NCI-H526 (cell line): ENCODE data around the gene CHRM4.

Experiments used
- DNase-seq, 2 experiments: peaks; one replicate each; lab custom pipeline; 2025; lab: John Stamatoyannopoulos, UW

The CHRM4 gene

DNA sequence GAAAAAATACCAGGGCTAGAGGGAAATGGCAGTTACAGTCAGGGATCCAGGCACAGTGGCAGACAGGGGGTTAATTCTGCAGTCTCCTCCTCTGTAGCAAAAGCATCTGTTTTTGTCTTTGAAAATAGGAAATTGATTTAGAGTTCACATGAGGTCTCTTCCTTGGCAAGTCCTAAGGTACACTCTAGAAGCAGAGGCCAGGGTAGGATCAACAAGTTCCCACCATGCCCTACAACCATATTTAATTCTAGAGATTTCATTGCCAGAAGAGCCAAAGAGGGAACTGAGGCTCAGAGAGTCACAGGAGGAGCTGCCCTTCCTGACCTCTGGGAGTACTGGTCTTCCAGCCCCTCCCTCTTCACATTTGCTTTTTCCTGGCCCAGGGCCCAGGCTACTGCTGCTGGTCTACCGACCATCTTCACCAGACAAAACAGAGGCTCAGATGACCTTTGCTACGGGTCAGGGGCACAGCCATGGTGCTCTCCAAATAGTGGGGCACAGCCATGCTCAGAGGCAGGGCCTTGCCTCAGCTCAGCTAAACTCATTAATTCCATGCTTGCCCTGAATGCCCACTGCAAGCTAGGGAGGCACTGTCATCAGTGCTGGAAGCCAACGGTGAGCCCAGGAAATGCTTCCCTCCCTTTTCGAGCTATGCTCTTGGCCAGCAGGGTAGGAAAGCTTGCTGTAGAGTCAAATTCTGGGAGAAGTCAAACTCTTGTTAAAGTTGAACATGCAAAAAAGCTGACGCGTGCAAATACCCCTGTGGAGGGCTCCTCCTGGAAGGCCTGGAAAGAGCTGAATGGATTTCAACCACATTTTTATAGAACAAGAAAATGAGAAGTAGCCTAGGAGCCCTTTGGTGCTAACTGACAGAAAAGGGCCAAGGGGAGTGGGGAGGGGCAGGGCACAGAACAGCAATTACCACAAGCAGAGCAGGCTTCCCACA is 11.7 kb upstream of the CHRM4 start:
- DNase-seq = no peak

DNA sequence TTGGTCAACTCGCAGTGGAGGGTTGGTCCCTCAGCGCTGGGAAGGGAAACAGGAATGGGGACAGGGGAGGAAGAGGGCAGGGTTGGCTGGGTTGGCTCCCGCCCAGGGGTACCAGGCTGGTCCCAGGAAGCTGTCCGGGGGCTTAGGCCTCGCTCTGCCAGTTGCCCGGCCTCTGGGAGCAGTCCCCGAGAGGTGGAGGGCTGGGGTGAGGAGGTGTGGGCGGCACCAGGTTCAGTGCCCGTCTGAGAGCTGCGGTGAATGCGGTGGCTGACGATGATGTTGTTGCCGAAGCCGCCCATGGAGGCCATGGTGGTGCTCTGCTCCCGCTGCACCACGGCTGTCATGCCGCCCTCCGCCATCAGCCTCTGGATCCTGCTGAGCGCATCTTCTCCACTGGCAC is 6.0 kb upstream of the CHRM4 start:
- no peak for DNase-seq

DNA sequence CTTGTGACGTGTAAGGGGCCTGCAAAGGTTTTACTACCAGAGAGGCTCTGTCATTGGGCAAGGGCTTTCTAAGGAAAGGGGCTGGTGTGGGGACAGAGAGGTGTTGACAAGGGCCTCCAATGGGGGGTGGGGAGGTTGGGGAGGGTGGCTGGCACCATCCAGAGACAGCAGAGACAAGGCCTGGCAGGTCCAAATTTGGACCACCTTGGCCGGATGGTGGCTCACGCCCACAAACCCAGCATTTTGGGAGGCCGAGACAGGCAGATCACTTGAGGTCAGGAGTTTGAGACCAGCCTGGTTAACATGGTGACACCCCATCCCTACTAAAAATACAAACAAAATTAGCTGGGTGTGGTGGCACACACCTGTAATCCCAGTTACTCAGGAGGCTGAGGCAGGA is 2.2 kb upstream of the CHRM4 start:
- DNase-seq = no peak

DNA sequence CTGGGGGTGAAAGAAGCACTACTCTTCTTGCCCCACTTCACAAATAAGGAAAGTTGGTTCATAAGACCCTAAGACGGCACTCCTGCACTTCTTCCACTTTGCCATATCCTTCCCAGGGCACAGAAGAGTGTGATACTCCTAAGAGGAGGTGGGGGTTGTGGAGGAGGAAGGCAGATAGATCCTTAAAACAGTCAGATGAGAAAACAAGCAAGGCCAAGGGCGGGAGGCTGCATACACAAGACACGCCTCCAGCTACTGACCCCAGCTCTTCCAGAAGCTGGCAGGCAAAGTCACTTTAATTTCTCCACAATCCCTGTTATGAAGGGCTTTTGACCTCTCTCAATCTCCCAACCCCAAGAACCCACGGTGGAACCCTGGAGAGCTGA is 1.6 kb upstream of the CHRM4 start:
- DNase-seq = no peak

DNA sequence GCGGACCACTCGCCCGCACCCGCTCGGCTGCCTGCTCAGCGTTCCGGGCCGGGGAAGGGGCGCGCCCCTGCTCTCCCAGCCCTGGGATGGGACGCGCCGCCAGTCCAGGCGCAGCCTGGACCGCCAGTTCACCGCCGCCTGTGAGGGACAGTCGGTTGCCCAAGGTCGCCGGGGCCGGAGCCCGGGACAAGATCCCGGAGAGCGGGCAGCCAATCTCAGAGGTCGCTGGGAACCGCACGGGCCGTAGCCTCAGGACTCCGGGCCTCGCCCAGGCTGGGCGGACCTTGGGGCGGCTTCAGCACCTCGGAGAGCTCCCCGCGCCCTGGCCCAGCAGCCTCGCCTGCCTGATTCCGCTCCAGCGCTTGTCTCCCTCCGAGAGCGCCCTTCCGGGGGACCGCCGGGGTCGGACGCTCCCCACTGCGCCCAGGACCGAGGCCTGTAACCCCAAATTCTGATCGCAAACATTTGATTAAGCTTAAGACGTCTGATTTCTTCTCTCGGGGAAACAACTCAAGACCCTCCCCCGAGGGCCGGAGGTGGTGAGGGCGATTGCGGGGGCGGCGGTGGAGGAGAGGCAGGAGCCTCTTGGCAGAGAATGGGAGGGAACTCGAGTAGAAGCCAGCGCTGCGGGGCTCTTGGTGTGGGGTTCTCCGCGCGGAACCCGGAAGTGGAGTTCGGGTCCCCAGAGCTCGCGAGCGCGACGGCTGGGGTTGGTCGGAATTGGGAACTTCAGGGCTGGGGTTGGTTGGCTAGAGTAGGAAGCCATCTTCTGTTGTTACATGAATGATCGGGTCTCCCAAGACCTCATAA is 1.1 kb upstream of the CHRM4 start:
- peak; percentile 45 to 75 for DNase-seq

DNA sequence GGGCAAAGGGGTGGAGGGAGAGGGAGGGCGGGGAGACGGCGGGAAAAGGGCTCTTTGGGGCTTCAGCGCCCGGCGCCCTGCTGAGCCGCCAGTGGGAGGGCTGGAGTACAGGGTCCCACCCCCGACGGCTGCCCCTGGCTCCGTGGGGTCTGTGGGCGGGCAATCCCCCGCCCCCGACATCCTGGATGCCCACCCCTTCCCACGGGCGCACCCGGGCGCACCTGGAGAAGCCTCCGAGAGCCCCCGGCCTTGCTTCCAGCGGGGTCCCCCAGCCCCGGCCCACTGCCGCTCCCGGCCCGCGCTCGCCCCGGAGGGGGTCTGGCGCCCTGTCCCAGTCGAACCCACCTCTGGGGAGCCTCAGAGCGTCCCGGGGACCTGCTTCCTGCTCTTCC is 394 bp downstream of the CHRM4 start:
- DNase-seq = no peak

DNA sequence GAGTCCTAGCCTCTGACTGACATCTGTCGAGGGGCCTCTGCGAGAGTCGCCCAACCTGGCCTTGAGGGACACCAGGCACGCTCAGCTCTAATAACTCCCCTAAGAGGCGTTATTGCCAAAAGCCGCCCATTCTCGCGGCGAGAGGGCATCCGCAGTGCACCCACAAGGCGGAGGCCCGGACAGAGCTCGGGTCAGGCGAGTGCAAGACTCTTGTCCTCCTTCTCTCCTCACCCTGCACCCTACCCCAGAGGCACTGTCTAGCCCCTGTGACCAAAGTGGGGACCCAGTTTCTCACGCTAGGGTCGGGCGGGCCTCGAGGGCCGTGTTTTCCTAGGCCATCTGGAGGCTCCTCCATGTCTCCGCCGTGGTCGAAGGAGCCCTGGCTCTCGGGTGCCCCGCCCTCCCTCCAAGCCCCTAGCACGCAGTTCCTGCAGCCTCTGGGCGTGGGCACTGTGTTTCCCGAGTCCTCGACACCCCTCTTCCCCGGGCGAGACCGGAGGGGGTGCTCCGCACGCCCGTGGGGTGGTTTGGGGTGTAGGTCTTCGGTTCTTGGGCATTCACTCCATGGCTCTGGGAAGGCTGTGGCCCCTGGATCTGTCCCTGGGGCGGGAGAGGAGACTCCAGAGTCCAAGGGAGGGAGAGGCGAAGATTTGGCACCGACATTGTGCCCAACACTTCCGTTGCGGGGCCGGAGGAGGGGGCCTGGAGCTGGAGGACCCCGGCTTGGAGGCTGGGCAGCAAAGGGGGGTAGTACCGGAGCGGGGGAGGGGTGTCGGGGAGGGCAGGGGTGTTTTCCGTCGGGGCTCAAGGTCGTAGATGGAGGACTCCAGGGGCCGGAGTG is 1.0 kb downstream of the CHRM4 start:
- DNase-seq = no peak

DNA sequence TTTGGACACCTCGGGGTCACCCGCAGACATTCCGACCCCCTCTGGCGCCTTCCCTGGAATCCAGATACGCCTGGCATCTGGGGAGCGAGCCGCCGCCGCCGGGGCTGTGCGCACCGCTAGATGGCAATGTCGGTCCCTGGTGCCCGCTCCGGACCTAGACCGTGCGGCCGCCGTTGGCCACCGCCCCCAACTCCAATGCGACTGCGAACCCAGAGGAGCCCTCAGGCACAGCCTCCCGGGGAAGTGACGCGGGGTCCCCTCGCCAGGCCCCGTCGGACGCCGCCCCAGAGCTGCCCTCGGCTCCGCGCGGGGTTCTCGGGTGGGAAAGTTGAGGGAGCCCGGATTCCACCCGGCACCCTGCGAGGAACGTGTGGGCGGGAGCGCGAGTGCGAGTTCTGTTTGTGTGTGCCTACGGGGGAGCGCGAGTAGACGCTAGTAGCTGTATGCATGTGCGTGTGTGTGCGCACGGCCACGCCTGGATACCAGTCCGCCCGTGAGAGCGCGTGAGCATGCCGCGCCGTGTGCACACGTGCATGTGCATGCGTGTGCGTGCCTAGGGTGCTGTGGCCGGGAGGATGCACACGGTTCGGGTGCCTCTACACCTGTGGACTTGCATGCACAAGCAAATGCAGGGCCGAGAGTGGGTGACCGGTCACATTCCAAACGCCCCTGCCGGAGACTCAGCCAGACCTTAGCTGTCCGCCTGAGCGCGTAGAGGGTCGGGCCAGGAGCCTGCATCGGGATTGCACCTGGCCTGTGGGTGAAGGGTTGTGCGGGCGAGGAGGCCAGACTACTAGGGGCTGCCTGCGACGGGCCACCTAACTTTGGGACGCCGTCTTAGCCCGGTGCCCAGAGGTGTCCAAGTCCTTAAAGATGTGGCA is 1.9 kb downstream of the CHRM4 start:
- peak; percentile 74 to 93 for DNase-seq

DNA sequence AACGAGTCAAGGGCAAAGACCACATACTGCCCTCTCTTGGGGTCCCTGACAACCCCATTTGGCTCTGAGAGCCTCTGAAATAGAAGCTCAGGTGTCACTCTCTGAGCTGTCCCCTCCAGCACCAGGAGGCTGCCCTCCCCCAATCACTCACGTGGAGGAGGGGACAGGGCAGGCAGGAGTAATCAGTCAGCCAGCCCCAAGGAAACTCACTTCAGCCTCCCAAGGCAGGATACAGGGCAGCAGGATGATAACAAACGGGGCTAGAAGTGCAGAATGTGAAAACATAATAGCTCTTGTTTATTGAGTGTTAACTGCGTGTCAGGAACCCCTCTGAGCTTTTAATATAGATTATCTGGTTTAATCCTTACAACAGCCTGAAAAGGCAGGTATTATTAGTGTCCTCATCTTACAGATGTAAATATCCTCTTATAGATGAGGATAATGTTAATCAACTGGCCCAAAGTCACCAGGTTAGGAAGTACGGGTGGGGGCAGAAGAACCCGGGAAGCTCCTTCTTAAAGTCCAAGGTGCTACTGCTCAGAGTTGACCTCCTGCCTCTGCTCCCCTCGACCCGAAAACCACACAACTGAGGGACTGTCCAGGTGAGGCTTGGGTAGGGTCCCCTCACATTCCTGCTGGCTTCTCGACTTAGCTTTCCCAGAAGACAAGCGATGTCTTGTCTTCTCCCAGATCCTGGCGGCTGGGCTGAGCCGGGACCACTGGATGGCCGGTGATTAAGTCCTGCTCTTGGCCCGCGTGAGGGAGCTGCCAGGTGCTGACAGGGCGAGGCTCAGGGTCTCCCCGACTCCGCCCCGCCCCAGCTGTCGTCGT is 2.7 kb downstream of the CHRM4 start:
- no peak for DNase-seq

DNA sequence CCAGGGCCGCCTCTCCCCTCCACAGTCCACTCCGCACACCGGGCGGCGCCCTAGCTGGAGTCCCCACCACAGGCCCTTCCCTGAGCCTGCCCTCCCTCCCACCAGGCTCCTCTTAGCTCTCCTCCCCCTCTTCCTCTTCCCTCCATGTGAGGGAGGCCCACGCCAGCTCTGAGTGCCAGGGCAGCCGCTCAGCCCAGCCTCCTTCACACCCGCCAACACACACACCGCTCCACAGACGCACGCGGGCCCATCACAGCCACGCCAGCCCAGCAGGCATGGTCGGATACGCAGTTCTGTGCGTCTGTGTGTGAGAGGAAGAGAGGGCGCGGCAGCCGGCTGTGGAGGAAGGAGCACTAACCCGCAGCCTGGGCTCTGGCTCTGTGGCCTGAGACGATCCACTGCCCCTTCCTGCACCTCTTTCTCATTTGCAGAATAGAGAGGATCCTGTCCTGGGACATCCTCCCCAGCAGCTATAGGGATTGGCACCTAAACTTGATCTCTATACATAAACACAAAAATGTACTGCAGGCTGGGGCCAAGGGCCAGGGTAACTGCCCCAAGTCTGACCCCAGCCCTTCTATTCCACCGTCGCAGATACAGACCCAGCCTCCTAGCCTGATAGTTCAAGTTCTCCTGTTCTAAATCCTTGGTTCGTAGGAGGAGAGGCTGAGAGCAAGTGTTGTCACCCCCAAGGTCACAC is 3.5 kb downstream of the CHRM4 start:
- no peak for DNase-seq

DNA sequence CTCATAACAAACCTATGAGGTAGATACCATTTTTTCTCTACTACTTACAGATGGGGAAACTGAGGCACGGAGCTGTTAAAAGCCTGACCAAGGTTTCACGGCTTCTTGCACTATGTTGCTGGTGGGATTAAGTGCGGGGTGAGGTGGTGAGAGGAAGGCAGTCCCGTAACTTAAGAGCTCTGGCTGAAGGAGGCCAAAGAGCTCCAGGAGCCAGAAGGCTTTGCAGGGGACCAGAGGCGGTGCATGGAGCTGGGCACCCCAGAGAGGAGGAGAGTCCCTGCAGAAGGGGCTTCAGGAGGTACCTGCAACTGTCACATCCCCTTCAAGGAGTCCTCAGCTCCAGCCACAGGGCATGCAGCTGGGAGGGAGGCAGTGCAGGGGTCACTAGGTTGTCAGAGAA is 4.1 kb downstream of the CHRM4 start:
- DNase-seq = no peak

DNA sequence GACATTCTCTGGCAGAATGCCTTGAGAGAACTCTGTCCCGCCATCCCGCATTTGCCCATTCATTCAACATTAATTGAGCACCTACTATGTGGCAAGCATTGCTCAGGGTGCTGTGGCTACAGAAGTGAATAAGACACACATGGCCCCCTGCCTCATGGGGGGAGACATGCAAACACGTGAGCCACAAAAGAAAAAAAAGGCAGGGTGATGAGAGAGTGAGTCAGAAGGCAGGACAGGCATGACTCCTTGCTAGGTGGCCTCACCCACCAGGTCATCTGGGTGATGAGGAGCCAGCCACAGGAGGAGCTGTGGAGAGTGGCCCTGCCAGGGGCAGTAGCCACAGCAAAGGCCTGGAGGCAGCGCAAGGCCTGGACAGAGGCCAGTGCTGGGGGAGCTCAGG is 4.9 kb downstream of the CHRM4 start:
- no peak for DNase-seq

DNA sequence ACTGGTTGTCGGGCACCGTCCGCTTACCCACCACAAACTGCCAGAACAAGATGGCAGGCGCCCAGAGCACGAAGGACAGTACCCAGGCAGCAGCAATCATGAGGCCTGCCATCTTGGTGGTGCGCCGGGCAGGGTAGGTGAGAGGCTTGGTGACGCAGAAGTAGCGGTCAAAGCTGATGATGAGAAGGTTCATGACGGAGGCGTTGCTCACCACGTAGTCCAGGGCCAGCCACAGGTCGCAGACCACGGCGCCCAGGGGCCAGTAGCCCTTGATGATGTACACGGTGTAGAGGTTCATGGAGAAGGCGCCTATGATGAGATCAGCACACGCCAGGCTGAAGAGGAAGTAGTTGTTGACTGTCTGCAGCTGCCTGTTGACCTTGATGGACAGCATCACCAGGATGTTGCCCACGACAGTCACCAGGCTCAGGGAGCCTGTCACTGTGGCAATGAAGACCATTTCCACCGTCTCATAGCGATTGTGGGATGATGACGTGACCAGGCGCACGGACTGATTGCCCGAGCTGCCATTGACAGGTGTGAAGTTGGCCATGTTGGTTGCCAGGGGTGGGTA is 5.5 kb downstream of the CHRM4 start:
- DNase-seq = no peak

DNA sequence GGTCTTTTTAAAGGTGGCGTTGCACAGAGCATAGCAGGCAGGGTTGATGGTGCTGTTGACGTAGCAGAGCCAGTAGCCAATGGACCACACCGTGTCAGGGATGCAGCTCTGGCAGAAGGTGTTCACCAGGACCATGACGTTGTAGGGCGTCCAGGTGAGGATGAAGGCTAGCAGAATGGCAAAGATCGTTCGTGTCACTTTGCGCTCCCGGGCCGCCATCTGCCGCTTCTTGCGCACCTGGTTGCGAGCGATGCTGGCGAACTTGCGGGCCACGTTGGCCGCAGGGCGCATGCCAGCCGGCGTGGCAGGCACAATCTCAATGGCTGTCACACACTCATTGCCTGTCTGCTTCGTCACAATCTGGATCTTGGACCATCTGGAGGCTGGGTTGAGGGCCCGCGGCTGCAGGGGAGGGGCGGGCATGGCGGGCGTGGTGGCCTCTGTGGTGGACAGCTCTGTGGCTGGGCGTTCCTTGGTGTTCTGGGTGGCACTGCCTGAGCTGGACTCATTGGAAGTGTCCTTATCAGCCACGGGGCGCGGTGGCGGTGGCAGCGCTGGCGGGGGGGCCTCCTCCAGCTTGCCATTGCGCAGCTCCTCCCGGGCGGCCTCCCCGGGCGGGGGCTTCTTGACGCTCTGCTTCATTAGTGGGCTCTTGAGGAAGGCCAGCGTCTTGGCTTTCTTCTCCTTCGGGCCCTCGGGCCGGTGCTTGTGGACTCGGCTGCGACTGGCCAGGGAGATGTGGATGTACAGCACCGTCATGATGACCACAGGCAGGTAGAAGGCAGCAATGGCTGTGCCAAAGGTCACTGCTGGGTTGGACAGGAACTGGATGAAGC is 6.2 kb downstream of the CHRM4 start:
- DNase-seq = no peak

DNA sequence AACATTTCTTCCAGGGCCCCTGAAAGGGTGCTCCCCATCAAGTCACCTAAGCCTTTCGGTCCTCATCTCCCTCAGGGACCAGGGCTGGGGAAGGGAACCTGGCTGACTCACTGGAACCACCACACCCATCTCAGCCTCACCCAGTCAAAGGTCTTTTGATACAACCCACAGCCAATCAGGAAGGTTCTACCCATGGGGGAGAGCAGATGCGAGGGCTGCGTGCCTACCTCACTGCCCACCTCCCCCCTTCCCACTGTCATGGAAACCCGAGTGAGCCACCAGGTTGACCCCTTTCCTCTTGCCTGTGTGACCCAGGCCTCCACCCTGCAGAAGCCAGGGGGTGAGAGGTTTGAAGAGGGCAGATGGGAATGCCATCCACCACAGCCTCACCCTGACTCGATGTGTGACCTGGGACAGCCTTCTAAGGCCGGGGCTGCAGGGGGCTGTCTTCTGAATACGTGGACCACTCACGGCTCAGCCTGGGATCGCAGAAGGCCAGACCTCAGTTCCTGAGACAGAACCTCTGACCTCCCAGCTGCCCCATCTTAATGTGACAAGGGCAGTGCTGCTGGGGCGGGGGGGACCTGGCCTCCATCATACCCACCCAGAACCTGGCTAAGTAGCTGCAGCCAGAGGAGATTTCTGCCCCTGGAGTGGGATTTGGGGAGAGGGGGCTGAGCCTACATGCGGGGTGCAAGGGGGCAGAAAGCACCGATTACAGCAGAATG is 7.4 kb downstream of the CHRM4 start:
- DNase-seq = no peak

DNA sequence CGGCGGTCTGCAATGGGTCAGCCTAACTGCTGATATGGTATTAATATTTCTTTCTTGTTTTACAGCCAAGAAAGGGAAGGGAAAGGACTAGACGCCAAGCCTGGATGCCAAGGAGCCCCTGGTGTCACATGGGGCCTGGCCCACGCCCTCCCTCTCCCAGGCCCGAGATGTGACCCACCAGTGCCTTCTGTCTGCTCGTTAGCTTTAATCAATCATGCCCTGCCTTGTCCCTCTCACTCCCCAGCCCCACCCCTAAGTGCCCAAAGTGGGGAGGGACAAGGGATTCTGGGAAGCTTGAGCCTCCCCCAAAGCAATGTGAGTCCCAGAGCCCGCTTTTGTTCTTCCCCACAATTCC is 8.2 kb downstream of the CHRM4 start:
- no peak for DNase-seq

DNA sequence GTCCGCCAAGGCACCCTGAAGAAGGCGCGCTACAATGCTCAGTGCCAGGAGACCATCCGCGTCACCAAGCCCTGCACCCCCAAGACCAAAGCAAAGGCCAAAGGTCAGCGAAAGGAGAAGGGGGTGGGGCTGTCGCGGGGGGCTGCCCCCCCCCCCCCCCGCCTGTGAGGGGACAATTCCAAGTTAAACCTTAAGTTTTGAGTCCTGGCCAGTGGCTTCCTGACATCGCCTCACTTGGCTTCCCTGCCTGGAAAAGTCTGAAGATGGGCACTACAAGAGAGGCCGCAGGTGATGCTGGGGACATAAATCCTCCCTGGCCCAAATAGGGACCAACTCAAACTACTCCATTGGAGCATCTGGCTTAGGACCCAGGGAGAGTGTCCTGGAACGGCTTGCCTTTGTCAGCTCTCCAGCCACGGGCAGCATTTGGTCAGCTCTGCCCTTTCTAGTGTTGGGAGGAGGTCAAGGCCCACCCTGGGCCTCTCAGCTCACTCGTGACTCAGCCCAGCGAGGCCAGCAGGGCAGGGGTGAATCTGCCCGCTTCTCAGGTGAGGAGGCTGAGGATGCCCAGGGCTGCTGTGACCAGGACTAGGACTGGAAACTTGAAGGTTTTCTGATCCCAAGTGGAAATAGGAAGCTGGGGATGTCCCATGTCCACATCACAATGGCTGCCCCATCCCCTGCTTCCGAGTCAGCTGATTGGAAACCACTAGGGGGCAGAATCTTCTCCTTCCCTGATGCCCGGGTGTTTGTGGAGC is 8.8 kb downstream of the CHRM4 start:
- DNase-seq = peak; percentile 45 to 86
